H1 (cell line): ENCODE data around the gene SFMBT2. TPM values are rescaled to one million over a fixed set of nuclear protein-coding genes. Genes with fewer than 3 reads are reported as not detected.

Source experiments
- CTCF ChIA-PET: fragments of 300-600 bp; sonication (Branson Sonifier 250); formaldehyde crosslinking; loops from one replicate; lab custom pipeline; 2021; ENCODE audit not compliant: partially characterized antibody; lab: Charles Lee
- POLR2A ChIA-PET: fragments of 300-600 bp; sonication (Branson Sonifier 250); formaldehyde crosslinking; loops from one replicate; lab custom pipeline; 2021; ENCODE audit warnings: inconsistent platforms; ENCODE audit not compliant: partially characterized antibody; lab: Charles Lee
- DNase-seq, 2 experiments: peaks; one replicate each; pipeline versions ENCODE4 v3.0.0 to v3.0.0-alpha.2; 2010 to 2022; ENCODE audit warnings: low spot score in 2 of 2, low read depth in 1 of 2, mixed read lengths in 1 of 2
- FAIRE-seq: peaks from 2 replicates; lab custom pipeline; 2011; peaks lifted over from hg19 to GRCh38; lab: Jason Lieb, UNC
- H2AFZ ChIP-seq: 2 replicates; pipeline ENCODE4 v1.8.1; 2012; ENCODE audit warnings: low read length, inconsistent platforms
- H2AK5ac ChIP-seq: 2 replicates; pipeline ENCODE4 v1.6.1; 2013; ENCODE audit warnings: low read depth, low read length
- H2BK120ac ChIP-seq: replicated peaks from 2 replicates; pipeline ENCODE3; 2013; ENCODE audit warnings: low read depth, low read length, inconsistent platforms
- H2BK12ac ChIP-seq: 2 replicates; pipeline ENCODE4 v1.6.1; 2013; ENCODE audit warnings: low read depth, low read length
- H2BK15ac ChIP-seq: 2 replicates; pipeline ENCODE4 v1.6.1; 2013; ENCODE audit warnings: low read length
- H2BK20ac ChIP-seq: 2 replicates; pipeline ENCODE4 v1.6.1; 2013; ENCODE audit warnings: low read length
- H2BK5ac ChIP-seq: 2 replicates; pipeline ENCODE4 v1.6.1; 2013; ENCODE audit warnings: low read depth, low read length
- H3K14ac ChIP-seq: 2 replicates; pipeline ENCODE4 v1.6.1; 2013; ENCODE audit warnings: inconsistent platforms; ENCODE audit not compliant: insufficient read length
- H3K18ac ChIP-seq: 2 replicates; pipeline ENCODE4 v1.6.1; 2013; ENCODE audit warnings: low read length; ENCODE audit errors: extremely low read depth
- H3K23ac ChIP-seq: 2 replicates; pipeline ENCODE4 v1.6.1; 2013; ENCODE audit warnings: inconsistent platforms; ENCODE audit not compliant: insufficient read length
- H3K23me2 ChIP-seq: 2 replicates; pipeline ENCODE4 v1.6.1; 2013; ENCODE audit warnings: low read depth, low read length
- H3K27ac ChIP-seq: 2 replicates; pipeline ENCODE4 v1.6.1; 2011; ENCODE audit warnings: low read depth, low read length, inconsistent platforms
- H3K27me3 ChIP-seq, 4 experiments: replicated peaks in 1 of 4; 1 replicate in 1 of 4; 2 replicates in 3 of 4; pipeline versions ENCODE4 v1.6.1 to v1.8.1; 2011 to 2013; ENCODE audit warnings: low read length in 3 of 4, mild to moderate bottlenecking in 3 of 4, inconsistent platforms in 2 of 4, mixed read lengths in 2 of 4, moderate library complexity in 1 of 4; ENCODE audit not compliant: control insufficient read depth in 3 of 4, insufficient read depth in 3 of 4; ENCODE audit errors: extremely low read depth in 1 of 4
- H3K36me3 ChIP-seq, 4 experiments: 2 replicates each; pipeline versions ENCODE4 v1.6.1 to v1.8.1; 2011 to 2013; ENCODE audit warnings: mild to moderate bottlenecking in 4 of 4, low read length in 3 of 4, moderate library complexity in 2 of 4, control low read depth in 1 of 4, inconsistent platforms in 1 of 4; ENCODE audit not compliant: insufficient read depth in 4 of 4, control insufficient read depth in 2 of 4
- H3K4ac ChIP-seq: replicated peaks from 2 replicates; pipeline ENCODE3; 2013; ENCODE audit warnings: low read length, low read depth, mixed read lengths, inconsistent platforms; ENCODE audit not compliant: insufficient read length
- H3K4me1 ChIP-seq, 4 experiments: replicated peaks in 1 of 4; 1 replicate in 1 of 4; 2 replicates in 3 of 4; pipeline versions ENCODE4 v1.6.1 to v1.8.1; 2011 to 2013; ENCODE audit warnings: low read length in 3 of 4, inconsistent platforms in 2 of 4, mixed read lengths in 1 of 4; ENCODE audit not compliant: insufficient read depth in 4 of 4, control insufficient read depth in 3 of 4
- H3K4me2 ChIP-seq, 2 experiments: 2 replicates each; pipeline versions ENCODE4 v1.6.1 to v1.8.1; 2011 to 2013; ENCODE audit warnings: low read depth in 2 of 2, low read length in 2 of 2, control low read depth in 1 of 2, inconsistent platforms in 1 of 2, mild to moderate bottlenecking in 1 of 2; ENCODE audit not compliant: insufficient read depth in 1 of 2
- H3K4me3 ChIP-seq, 4 experiments: fragments of 200-600, 300-600 bp in 1 of 4; sonication (generic), shearing (Covaris generic), sonication (Bioruptor Twin) in 1 of 4; 2 replicates each; pipeline versions ENCODE4 v1.5.1 to v1.8.1; 2011 to 2016; ENCODE audit warnings: low read length in 4 of 4, low read depth in 3 of 4, control low read depth in 2 of 4, inconsistent platforms in 2 of 4, mild to moderate bottlenecking in 2 of 4, mixed read lengths in 1 of 4, moderate library complexity in 1 of 4; ENCODE audit not compliant: insufficient read depth in 2 of 4; ENCODE audit errors: extremely low read depth in 1 of 4
- H3K56ac ChIP-seq: replicated peaks from 2 replicates; pipeline ENCODE3; 2013; ENCODE audit warnings: low read depth, mild to moderate bottlenecking, mixed read lengths, low read length, inconsistent platforms; ENCODE audit not compliant: insufficient read length
- H3K79me1 ChIP-seq: 2 replicates; pipeline ENCODE4 v1.6.1; 2013; ENCODE audit warnings: low read depth, low read length, control low read depth
- H3K79me2 ChIP-seq, 2 experiments: 2 replicates each; pipeline versions ENCODE4 v1.6.1 to v1.8.1; 2012 to 2013; ENCODE audit warnings: low read length in 2 of 2, mild to moderate bottlenecking in 2 of 2, inconsistent platforms in 1 of 2; ENCODE audit not compliant: insufficient read depth in 2 of 2, control insufficient read depth in 1 of 2
- H3K9ac ChIP-seq, 4 experiments: replicated peaks in 1 of 4; 1 replicate in 1 of 4; 2 replicates in 3 of 4; pipeline versions ENCODE4 v1.6.1 to v1.8.1; 2011 to 2013; ENCODE audit warnings: low read depth in 3 of 4, low read length in 3 of 4, control low read depth in 2 of 4, mild to moderate bottlenecking in 2 of 4, moderate library complexity in 2 of 4, inconsistent platforms in 1 of 4; ENCODE audit errors: extremely low read depth in 1 of 4
- H3K9me3 ChIP-seq, 2 experiments: 2 replicates each; pipeline versions ENCODE4 v1.6.1 to v1.8.1; 2012 to 2013; ENCODE audit warnings: mild to moderate bottlenecking in 2 of 2, moderate library complexity in 2 of 2, control low read depth in 1 of 2, inconsistent platforms in 1 of 2, low read depth in 1 of 2, low read length in 1 of 2, mixed read lengths in 1 of 2; ENCODE audit not compliant: insufficient read depth in 2 of 2
- H4K20me1 ChIP-seq, 2 experiments: replicated peaks in 1 of 2; 2 replicates each; pipeline versions ENCODE3 to v1.8.1; 2011 to 2013; ENCODE audit warnings: inconsistent platforms in 2 of 2, low read length in 2 of 2, mild to moderate bottlenecking in 1 of 2; ENCODE audit not compliant: insufficient read depth in 2 of 2, control insufficient read depth in 1 of 2
- H4K5ac ChIP-seq: 2 replicates; pipeline ENCODE4 v1.6.1; 2013; ENCODE audit warnings: low read length, low read depth, mixed read lengths, inconsistent platforms; ENCODE audit not compliant: insufficient read length
- H4K8ac ChIP-seq: 2 replicates; pipeline ENCODE4 v1.8.0; 2013; ENCODE audit warnings: mild to moderate bottlenecking, moderate library complexity, low read length, inconsistent platforms; ENCODE audit not compliant: insufficient read depth; ENCODE audit errors: extremely low read depth
- H4K91ac ChIP-seq: replicated peaks from 2 replicates; pipeline ENCODE3; 2013; ENCODE audit warnings: low read length, mixed read lengths, inconsistent platforms; ENCODE audit not compliant: insufficient read length
- CTCF ChIP-seq, 3 experiments: IDR thresholded peaks; 1 replicate in 2 of 3; 2 replicates in 1 of 3; pipeline versions ENCODE4 v1.5.1 to v1.6.1; 2011; ENCODE audit warnings: low read length in 3 of 3, mild to moderate bottlenecking in 3 of 3, inconsistent platforms in 2 of 3, low read depth in 1 of 3, moderate library complexity in 1 of 3; ENCODE audit not compliant: insufficient read depth in 1 of 3; ENCODE audit errors: control extremely low read depth in 1 of 3
- GTF2F1 ChIP-seq: IDR thresholded peaks from 2 replicates; pipeline ENCODE4 v1.6.1; 2012; ENCODE audit warnings: low read depth, low read length, improper control_type of control experiment, borderline replicate concordance
- WGBS, 2 experiments: shearing (Covaris generic) in 1 of 2; methylation state at CpG; one replicate each; pipeline versions ENCODE4 v1.1.6 to v1.1.7; 2013 to 2015; ENCODE audit warnings: low lambda C conversion rate in 2 of 2, mixed read lengths in 2 of 2, inconsistent platforms in 1 of 2, low coverage in 1 of 2, missing lambda C conversion rate in 1 of 2; ENCODE audit not compliant: insufficient replicate concordance in 2 of 2, insufficient coverage in 1 of 2, insufficient read length in 1 of 2; ENCODE audit errors: extremely low coverage in 1 of 2, missing lambda C conversion rate in 1 of 2; 5-methylcytosine and 5-hydroxymethylcytosine counted together
- polyA plus RNA-seq, 7 experiments: library from polyadenylated mRNA; depleted of rRNA in 3 of 7; stranded (reverse) in 5 of 7; unstranded in 2 of 7; fragments of >200 nt in 5 of 7; fragments of 200-250 nt in 2 of 7; gene quantifications; 1 replicate in 5 of 7; 2 replicates in 1 of 7; 4 replicates in 1 of 7; pipeline versions ENCODE4 v1.2.1 to v1.2.3, GENCODE V29; 2011 to 2013; ENCODE audit warnings: missing spikeins in 2 of 7, mixed read lengths in 2 of 7
- total RNA-seq: library from RNA; stranded (reverse); fragmentation: NEBNext Ultra II Directional; extraction: Animal tissue kit (Norgen Biotek cat#: 25700); gene quantifications from 2 replicates; pipeline ENCODE4 v1.2.1, GENCODE V29; 2021
- TF ChIP-seq, protein P1 (sequence below): IDR thresholded peaks from 2 replicates; pipeline ENCODE4 v1.6.1; 2012; ENCODE audit warnings: inconsistent platforms

SFMBT2 gene
- total and polyA plus RNA-seq, 2 of the 8 experiments (the other 6 are each of a cell fraction or from before 2014, with no cell fraction given), result 2.9 to 11.0 TPM

GRCh38 chr10:7218968-7219367 lies 191.9 kb downstream of the SFMBT2 start:
- Histone ChIP-seq H4K5ac (no peak overlapping the region), H3K23ac (no peak overlapping the region), H3K36me3 (peaks cover 0 to 5% (median 1%) of the 10 kb centered on the region in 4 experiments; a peak in 1 of 8 replicates), H2BK15ac (no peak overlapping the region), H3K4me1 (no peaks in the 10 kb centered on the region; a peak in 1 of 7 replicates), H4K20me1 (no peaks in the 10 kb centered on the region), H2BK120ac (no peak overlapping the region), H2AK5ac (no peak overlapping the region), H3K79me1 (no peaks in the 10 kb centered on the region), H3K56ac (no peak overlapping the region), H3K79me2 (no peaks in the 10 kb centered on the region), H2BK5ac (no peak overlapping the region), H3K9me3 (peaks cover under 1 to 3% of the 10 kb centered on the region in 2 experiments; a peak in 2 of 4 replicates), H3K23me2 (no peaks in the 10 kb centered on the region), H2BK20ac (no peak overlapping the region), H3K9ac (no peak overlapping the region), H3K18ac (no peak overlapping the region), H2AFZ (no peak overlapping the region), H3K27me3 (no peaks in the 10 kb centered on the region), H2BK12ac (no peak overlapping the region), H4K8ac (no peak overlapping the region), H3K14ac (no peak overlapping the region), H3K4ac (no peak overlapping the region), H3K27ac (no peak overlapping the region), H4K91ac (no peak overlapping the region), H3K4me2 (no peak overlapping the region), H3K4me3 (no peak overlapping the region)
- ChIA-PET POLR2A (no interaction called here), CTCF (interaction anchor here (1.0 to 1.4 kb wide), 2 partner anchors 15 to 98 kb away, joined by 3 to 4 read pairs; no protein-coding TSS in a partner anchor)
- 86% methylated on average over 3 of the region's 3 CpGs; no CpG with 5 or more reads in 1 of the 2 experiments for WGBS, 2 experiments
- no peak for TF ChIP-seq GTF2F1
- TF ChIP-seq, protein P1, sequence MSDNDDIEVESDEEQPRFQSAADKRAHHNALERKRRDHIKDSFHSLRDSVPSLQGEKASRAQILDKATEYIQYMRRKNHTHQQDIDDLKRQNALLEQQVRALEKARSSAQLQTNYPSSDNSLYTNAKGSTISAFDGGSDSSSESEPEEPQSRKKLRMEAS, result no peak
- peak in 1 of 3 experiments; percentile 5; a peak in 1 of 4 replicates for TF ChIP-seq CTCF (IDR thresholded peaks at IDR 0.05; ENCODE audit: control extremely low read depth in 1 of 3, insufficient read depth in 1 of 3, low read depth in 1 of 3, low read length in 3 of 3)
- FAIRE-seq (no peak), DNase-seq (no peak)
